HEK293T (cell line): ENCODE results near the gene TMEM123.

ENCODE experiments used
- CTCF ChIA-PET: fragments of 350-600 bp; formaldehyde crosslinking; extraction: SDS; loops from one replicate; lab custom pipeline; 2021; ENCODE audit warnings: antibody characterized with exemption, inconsistent platforms; lab: Yijun Ruan, JAX
- POLR2A ChIA-PET: fragments of 350-600 bp; formaldehyde crosslinking; extraction: SDS; loops from one replicate; lab custom pipeline; 2020; ENCODE audit warnings: antibody characterized with exemption, inconsistent platforms; lab: Yijun Ruan, JAX
- DNase-seq: peaks from one replicate; pipeline ENCODE4 v3.0.0; 2012; ENCODE audit warnings: mixed read lengths; ENCODE audit errors: extremely low spot score
- ARNT ChIP-seq: fragments of 450-650 bp; IDR thresholded peaks from 2 replicates; pipeline ENCODE4 v1.6.1; 2017; ENCODE audit warnings: mild to moderate bottlenecking
- BHLHE40 ChIP-seq: fragments of 450-650 bp; IDR thresholded peaks from 2 replicates; pipeline ENCODE4 v1.6.1; 2016; ENCODE audit warnings: mild to moderate bottlenecking, moderate library complexity, borderline replicate concordance
- CTBP1 ChIP-seq: fragments of 450-650 bp; IDR thresholded peaks from 2 replicates; pipeline ENCODE4 v1.6.1; 2016; ENCODE audit warnings: borderline replicate concordance
- ELF4 ChIP-seq: fragments of 450-650 bp; IDR thresholded peaks from 2 replicates; pipeline ENCODE4 v1.6.1; 2017; ENCODE audit warnings: antibody characterized with exemption
- FOXA1 ChIP-seq: fragments of 450-650 bp; IDR thresholded peaks from 2 replicates; pipeline ENCODE4 v1.6.1; 2016; ENCODE audit warnings: mild to moderate bottlenecking
- FOXK2 ChIP-seq: fragments of 450-650 bp; IDR thresholded peaks from 2 replicates; pipeline ENCODE4 v1.6.1; 2016; ENCODE audit warnings: mild to moderate bottlenecking
- FOXM1 ChIP-seq: fragments of 450-650 bp; IDR thresholded peaks from 2 replicates; pipeline ENCODE4 v1.6.1; 2017; ENCODE audit warnings: mild to moderate bottlenecking, borderline replicate concordance
- HDGF ChIP-seq: fragments of 450-650 bp; IDR thresholded peaks from 2 replicates; pipeline ENCODE4 v1.6.1; 2017; ENCODE audit warnings: antibody characterized with exemption, borderline replicate concordance
- L3MBTL2 ChIP-seq: fragments of 450-650 bp; conservative IDR thresholded peaks from 2 replicates; pipeline ENCODE4 v1.6.1; 2016; ENCODE audit warnings: mild to moderate bottlenecking
- LEF1 ChIP-seq: fragments of 450-650 bp; IDR thresholded peaks from 2 replicates; pipeline ENCODE4 v1.6.1; 2017; ENCODE audit warnings: mild to moderate bottlenecking, borderline replicate concordance
- NFRKB ChIP-seq: fragments of 450-650 bp; IDR thresholded peaks from 2 replicates; pipeline ENCODE4 v1.6.1; 2016; ENCODE audit warnings: mild to moderate bottlenecking, moderate library complexity
- SP1 ChIP-seq: fragments of 450-650 bp; IDR thresholded peaks from 2 replicates; pipeline ENCODE4 v1.6.1; 2017
- SUZ12 ChIP-seq: fragments of 450-650 bp; IDR thresholded peaks from 2 replicates; pipeline ENCODE4 v1.6.1; 2016; ENCODE audit warnings: mild to moderate bottlenecking
- TARDBP ChIP-seq: fragments of 450-650 bp; IDR thresholded peaks from 2 replicates; pipeline ENCODE4 v1.6.1; 2016
- ZNF384 ChIP-seq: fragments of 450-650 bp; IDR thresholded peaks from 2 replicates; pipeline ENCODE4 v1.6.1; 2016
- TF ChIP-seq, protein P1 (sequence below): fragments of 450-650 bp; IDR thresholded peaks from 2 replicates; pipeline ENCODE4 v1.6.1; 2016

Gene TMEM123

DNA sequence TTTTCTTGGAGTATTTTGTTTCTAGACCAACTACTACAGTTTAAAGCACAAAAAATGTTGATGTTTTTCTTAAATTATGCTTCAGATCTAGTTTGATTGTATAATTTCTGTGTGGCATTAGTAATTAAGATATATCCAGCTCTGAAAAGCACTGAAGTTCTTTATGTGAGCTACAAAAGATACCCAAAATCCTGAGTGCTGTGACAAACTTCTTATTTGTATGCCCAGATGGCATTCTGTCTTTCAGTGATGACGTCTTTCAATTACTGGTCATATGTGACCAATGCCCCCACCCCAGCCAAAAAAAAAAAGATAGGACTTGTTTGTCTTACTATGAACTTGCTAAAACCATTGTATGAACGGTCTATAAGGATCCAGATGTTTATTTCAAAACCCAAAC is 54.3 kb downstream of the TMEM123 start:
- no peak for TF ChIP-seq FOXM1
- TF ChIP-seq NFRKB = no peak
- TF ChIP-seq FOXK2 = no peak
- TF ChIP-seq SUZ12 = no peak
- no peak for TF ChIP-seq ELF4
- no peak for TF ChIP-seq TARDBP
- TF ChIP-seq ZNF384 = no peak
- TF ChIP-seq FOXA1 = no peak
- no peak for TF ChIP-seq ARNT
- TF ChIP-seq, protein P1, sequence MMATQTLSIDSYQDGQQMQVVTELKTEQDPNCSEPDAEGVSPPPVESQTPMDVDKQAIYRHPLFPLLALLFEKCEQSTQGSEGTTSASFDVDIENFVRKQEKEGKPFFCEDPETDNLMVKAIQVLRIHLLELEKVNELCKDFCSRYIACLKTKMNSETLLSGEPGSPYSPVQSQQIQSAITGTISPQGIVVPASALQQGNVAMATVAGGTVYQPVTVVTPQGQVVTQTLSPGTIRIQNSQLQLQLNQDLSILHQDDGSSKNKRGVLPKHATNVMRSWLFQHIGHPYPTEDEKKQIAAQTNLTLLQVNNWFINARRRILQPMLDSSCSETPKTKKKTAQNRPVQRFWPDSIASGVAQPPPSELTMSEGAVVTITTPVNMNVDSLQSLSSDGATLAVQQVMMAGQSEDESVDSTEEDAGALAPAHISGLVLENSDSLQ = no peak
- TF ChIP-seq L3MBTL2 = no peak
- no peak for TF ChIP-seq LEF1
- no peak for TF ChIP-seq CTBP1
- no peak for TF ChIP-seq BHLHE40
- TF ChIP-seq SP1 = no peak
- no peak for TF ChIP-seq HDGF
- CTCF ChIA-PET = interaction anchor here (1.1 to 2.5 kb wide), 2 partner anchors 8 to 10 kb away, joined by 4 to 10 read pairs; no protein-coding TSS in a partner anchor
- POLR2A ChIA-PET = no interaction called here
- DNase-seq = no peak

GRCh38 chr11:102396708-102397563 is 55.6 kb downstream of the TMEM123 start:
- DNase-seq = no peak
- ChIA-PET CTCF (no interaction called here), POLR2A (no interaction called here)
- TF ChIP-seq FOXA1 (no peak), ELF4 (no peak), ZNF384 (no peak), BHLHE40 (no peak), TARDBP (no peak), CTBP1 (no peak), FOXM1 (no peak), NFRKB (no peak), HDGF (no peak), FOXK2 (no peak), LEF1 (no peak), SP1 (no peak), SUZ12 (no peak), ARNT (no peak), L3MBTL2 (no peak)
- TF ChIP-seq, protein P1 = no peak

DNA sequence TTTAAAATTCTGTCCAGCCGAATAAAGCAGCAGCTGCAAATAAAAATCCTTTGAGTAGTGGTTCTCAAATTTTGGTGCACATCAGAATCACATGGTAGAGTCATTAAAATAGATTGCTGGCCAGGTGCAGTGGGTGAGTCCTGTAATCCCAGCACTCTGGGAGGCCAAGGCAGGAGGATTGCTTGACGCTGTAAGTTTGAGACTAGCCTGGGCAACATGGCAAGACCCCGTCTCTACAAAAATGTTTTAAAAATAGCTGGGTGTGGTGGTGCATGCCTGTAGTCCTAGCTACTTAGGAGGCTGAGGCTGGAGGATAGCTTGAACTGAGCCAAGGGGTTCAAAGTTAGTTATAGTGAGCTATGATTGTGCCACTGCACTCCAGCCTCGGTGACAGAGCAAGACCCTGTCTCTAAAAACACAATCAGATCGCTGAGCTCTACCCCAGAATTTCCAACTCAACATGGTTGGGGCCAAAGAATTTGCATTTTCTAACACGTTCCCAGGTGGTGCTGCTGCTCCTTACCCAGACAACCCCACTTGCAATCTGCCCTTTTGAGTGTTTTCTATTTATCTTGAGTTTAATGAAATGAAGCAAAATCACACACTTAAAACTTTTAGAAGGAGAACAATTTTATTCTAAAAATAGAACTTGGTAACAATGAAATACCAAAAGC is 56.7 kb downstream of the TMEM123 start:
- no peak for DNase-seq
- CTCF ChIA-PET = no interaction called here
- no peak for TF ChIP-seq ARNT
- TF ChIP-seq, protein P1 = no peak
- no peak for TF ChIP-seq ZNF384
- no peak for TF ChIP-seq BHLHE40
- no peak for TF ChIP-seq LEF1
- no peak for TF ChIP-seq HDGF
- TF ChIP-seq FOXM1 = no peak
- TF ChIP-seq L3MBTL2 = no peak
- TF ChIP-seq ELF4 = no peak
- no peak for TF ChIP-seq SP1
- no peak for TF ChIP-seq TARDBP
- no peak for TF ChIP-seq NFRKB
- TF ChIP-seq FOXK2 = no peak
- TF ChIP-seq CTBP1 = no peak
- TF ChIP-seq FOXA1 = no peak
- POLR2A ChIA-PET = no interaction called here

GRCh38 chr11:102393272-102393730 is 59.3 kb downstream of the TMEM123 start:
- TF ChIP-seq FOXK2 = no peak
- no peak for TF ChIP-seq FOXA1
- no peak for TF ChIP-seq TARDBP
- TF ChIP-seq ARNT = no peak
- no peak for TF ChIP-seq SP1
- TF ChIP-seq ELF4 = no peak
- TF ChIP-seq LEF1 = no peak
- TF ChIP-seq BHLHE40 = no peak
- no peak for TF ChIP-seq FOXM1
- TF ChIP-seq HDGF = no peak
- TF ChIP-seq, protein P1 = no peak
- TF ChIP-seq L3MBTL2 = no peak
- no peak for TF ChIP-seq NFRKB
- no peak for TF ChIP-seq ZNF384
- TF ChIP-seq SUZ12 = no peak
- POLR2A ChIA-PET = no interaction called here
- CTCF ChIA-PET = interaction anchor here (1.0 kb wide), 1 partner anchor 273 kb away, joined by 3 read pairs; no protein-coding TSS in a partner anchor
- no peak for DNase-seq
